Measurements from ENCODE around the gene TUBA3D.
"Not testable (repeated sequence)": the region's sequence is repeated elsewhere in the genome, so short reads cannot be mapped to it uniquely, and the experiment has no call there.

The TUBA3D gene

DNA sequence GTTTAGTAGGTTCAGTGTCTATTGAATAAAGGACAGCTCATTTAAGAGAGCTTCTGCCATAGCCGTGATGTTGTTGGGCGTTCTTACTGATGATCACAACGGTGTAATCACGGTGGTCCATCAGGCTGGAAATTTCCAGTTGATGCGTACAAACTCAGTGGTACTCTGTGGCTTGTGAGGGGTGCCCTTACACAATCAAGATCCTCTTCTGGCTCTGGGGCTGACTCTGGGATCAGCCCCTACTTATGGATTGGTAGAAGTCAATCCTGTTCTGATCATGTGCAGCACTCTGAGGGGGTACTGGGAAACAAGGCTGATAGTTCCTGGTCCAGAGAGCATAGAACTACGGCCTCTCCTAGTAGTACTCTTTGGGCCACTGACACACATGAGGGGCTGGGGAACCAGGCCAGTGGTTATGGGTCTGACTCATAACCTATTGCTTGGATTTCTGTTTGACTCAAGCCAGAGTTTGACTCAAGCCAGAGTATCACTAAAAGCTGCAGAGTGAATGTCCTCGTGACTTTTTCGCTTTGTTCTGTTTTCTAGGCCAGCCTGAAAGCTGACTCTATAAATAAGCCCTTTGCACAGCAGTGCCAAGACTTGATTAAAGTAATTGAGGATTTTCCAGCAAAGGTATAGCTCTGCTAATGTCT, 22.5 kb downstream of the TUBA3D start:
- not testable (repeated sequence) for H3K9me3 ChIP-seq (ENCODE audit: control insufficient read depth in 2 of 2, low read length in 2 of 2); H3K9ac ChIP-seq (ENCODE audit: low read length in 2 of 2); H3K27me3 ChIP-seq (ENCODE audit: control insufficient read depth in 1 of 2, insufficient read depth in 2 of 2, low read length in 2 of 2); H3K27ac ChIP-seq (ENCODE audit: low read length); H3K4me3 ChIP-seq (ENCODE audit: low read length in 2 of 2)
- Histone ChIP-seq H3K4me1 (ENCODE audit: control insufficient read depth, insufficient read depth, low read length) (peaks cover 11% of the 10 kb centered on the region), H3K36me3 (ENCODE audit: control insufficient read depth in 2 of 2, insufficient read depth in 2 of 2, low read length in 2 of 2) (peaks cover 9 to 14% of the 10 kb centered on the region in 2 donors)

DNA sequence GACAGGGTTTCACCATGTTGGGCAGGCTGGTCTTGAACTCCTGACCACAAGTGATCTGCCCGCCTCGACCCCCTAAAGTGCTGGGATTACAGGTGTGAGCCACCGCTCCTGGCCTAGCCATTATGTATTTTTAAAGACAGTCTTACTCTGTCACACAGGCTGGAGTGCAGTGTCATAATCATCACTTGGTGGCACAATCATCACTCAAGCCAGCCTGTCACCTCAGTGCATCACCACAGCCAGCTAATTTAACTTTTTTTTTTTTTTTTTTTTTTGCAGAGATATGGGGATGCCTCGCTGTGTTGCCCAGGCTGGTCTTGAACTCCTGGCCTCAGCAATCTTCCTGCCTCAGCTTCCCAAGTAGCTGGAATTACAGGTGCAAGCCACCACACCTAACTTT, 27.7 kb downstream of the TUBA3D start:
- not testable (repeated sequence) for H3K4me1 ChIP-seq (ENCODE audit: control insufficient read depth, insufficient read depth, low read length); H3K9ac ChIP-seq (ENCODE audit: low read length in 2 of 2); H3K27me3 ChIP-seq (ENCODE audit: control insufficient read depth in 1 of 2, insufficient read depth in 2 of 2, low read length in 2 of 2); H3K9me3 ChIP-seq (ENCODE audit: control insufficient read depth in 2 of 2, low read length in 2 of 2); H3K4me3 ChIP-seq (ENCODE audit: low read length in 2 of 2); H3K27ac ChIP-seq (ENCODE audit: low read length)
- H3K36me3 ChIP-seq (ENCODE audit: control insufficient read depth in 2 of 2, insufficient read depth in 2 of 2, low read length in 2 of 2): peaks cover 28 to 40% of the 10 kb centered on the region in 2 donors

DNA sequence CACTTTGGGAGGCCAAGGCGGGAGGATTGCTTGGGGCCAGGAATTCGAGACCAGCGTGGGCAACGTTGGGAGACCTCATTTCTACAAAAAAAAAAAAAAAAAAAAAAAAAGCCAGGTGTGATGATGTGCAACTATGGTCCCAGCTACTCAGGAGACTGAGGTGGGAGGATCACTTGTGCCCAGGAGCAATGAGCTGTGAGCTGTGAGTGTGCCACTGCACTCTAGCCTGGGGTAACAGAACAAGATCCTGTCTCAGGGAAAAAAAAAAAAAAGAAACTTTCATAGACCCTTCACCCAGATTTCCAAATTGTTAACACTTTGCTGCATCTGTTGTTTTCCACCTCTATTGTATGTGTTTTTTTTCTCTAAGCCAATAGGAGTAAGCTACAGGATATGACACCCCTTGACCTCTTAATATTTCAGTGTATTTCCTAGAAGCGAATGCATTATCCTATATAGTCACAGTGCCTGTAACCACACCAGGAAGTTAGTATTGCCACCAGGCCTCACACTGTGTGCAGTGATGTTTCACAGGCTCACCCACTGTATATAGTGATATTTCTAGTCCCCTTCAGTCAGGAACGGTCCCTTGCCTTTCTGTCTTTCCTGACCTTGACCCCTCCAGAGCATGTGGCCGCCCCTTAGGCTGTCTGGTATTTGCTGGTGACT, 28.3 kb downstream of the TUBA3D start:
- H3K27ac ChIP-seq (ENCODE audit: low read length); H3K9ac ChIP-seq (ENCODE audit: low read length in 2 of 2); H3K27me3 ChIP-seq (ENCODE audit: control insufficient read depth in 1 of 2, insufficient read depth in 2 of 2, low read length in 2 of 2); H3K4me3 ChIP-seq (ENCODE audit: low read length in 2 of 2); H3K9me3 ChIP-seq (ENCODE audit: control insufficient read depth in 2 of 2, low read length in 2 of 2); H3K4me1 ChIP-seq (ENCODE audit: control insufficient read depth, insufficient read depth, low read length): not testable (repeated sequence)
- peaks cover 33 to 46% of the 10 kb centered on the region in 2 donors for H3K36me3 ChIP-seq (ENCODE audit: control insufficient read depth in 2 of 2, insufficient read depth in 2 of 2, low read length in 2 of 2)

DNA sequence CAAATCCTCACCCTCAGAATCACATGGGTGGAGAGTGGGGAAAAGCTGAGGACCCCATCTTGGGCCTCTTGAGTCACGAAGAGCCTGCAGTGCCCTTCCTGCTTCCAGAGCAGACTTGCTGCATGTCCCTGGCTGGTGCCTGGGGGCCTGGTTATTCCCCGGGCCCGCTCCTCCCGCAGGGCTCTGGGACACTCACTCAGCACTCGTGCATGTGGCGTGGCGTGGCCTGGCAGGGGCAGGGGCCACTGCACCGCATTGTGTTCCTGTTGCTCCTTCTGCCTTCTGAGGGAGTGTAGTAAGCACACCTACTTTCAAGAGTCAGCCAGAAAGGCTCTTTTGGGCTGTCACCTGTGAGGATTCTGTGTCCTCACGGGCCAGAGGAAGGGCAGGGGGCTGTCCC, 33.7 kb downstream of the TUBA3D start:
- no peak overlapping the region for H3K27ac ChIP-seq (ENCODE audit: low read length)
- no peak overlapping the region for H3K4me3 ChIP-seq (ENCODE audit: low read length in 2 of 2)
- H3K9me3 ChIP-seq (ENCODE audit: control insufficient read depth in 2 of 2, low read length in 2 of 2): no peaks in the 10 kb centered on the region
- peaks cover 24 to 33% of the 10 kb centered on the region in 2 donors for H3K36me3 ChIP-seq (ENCODE audit: control insufficient read depth in 2 of 2, insufficient read depth in 2 of 2, low read length in 2 of 2)
- H3K27me3 ChIP-seq (ENCODE audit: control insufficient read depth in 1 of 2, insufficient read depth in 2 of 2, low read length in 2 of 2): no peaks in the 10 kb centered on the region
- no peaks in the 10 kb centered on the region for H3K4me1 ChIP-seq (ENCODE audit: control insufficient read depth, insufficient read depth, low read length)
- no peak overlapping the region for H3K9ac ChIP-seq (ENCODE audit: low read length in 2 of 2)

DNA sequence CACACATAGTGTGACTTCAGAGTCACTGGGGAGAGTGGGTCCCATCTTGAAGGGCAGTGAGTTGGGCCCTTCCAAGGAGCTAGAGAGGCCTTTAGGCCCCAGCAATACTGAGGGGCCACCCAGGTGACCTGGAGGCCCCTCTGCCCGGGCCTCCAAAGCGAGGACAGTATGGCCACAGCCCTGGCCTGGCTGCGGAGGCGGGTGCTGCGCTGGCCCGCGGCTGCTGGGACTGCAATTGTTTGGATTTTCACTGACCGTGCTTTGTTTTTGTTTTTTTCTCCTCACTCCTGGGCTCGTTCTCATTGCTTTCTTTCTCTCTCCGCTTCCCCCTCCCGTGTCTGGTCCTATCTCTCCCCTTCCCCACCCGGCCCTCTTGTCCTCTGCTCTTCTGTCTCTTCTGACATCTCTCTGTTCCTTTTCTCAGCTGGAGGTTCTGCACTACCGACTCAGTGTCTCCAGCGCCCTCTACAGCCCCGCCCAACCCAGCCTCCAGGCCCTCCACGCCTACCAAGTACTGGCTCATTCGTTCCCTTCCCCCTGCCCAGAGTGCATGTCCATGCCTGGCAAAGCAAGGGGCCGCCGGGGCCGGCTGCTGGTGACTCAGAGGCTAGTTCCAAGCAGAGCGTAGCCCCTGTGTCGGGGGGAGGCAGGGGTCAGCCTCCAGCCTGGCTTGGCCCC, 35.5 kb downstream of the TUBA3D start:
- not testable (repeated sequence) for H3K9me3 ChIP-seq (ENCODE audit: control insufficient read depth in 2 of 2, low read length in 2 of 2); H3K9ac ChIP-seq (ENCODE audit: low read length in 2 of 2); H3K27me3 ChIP-seq (ENCODE audit: control insufficient read depth in 1 of 2, insufficient read depth in 2 of 2, low read length in 2 of 2); H3K27ac ChIP-seq (ENCODE audit: low read length); H3K4me3 ChIP-seq (ENCODE audit: low read length in 2 of 2); H3K4me1 ChIP-seq (ENCODE audit: control insufficient read depth, insufficient read depth, low read length)
- H3K36me3 ChIP-seq (ENCODE audit: control insufficient read depth in 2 of 2, insufficient read depth in 2 of 2, low read length in 2 of 2): peaks cover 21 to 26% of the 10 kb centered on the region in 2 donors

DNA sequence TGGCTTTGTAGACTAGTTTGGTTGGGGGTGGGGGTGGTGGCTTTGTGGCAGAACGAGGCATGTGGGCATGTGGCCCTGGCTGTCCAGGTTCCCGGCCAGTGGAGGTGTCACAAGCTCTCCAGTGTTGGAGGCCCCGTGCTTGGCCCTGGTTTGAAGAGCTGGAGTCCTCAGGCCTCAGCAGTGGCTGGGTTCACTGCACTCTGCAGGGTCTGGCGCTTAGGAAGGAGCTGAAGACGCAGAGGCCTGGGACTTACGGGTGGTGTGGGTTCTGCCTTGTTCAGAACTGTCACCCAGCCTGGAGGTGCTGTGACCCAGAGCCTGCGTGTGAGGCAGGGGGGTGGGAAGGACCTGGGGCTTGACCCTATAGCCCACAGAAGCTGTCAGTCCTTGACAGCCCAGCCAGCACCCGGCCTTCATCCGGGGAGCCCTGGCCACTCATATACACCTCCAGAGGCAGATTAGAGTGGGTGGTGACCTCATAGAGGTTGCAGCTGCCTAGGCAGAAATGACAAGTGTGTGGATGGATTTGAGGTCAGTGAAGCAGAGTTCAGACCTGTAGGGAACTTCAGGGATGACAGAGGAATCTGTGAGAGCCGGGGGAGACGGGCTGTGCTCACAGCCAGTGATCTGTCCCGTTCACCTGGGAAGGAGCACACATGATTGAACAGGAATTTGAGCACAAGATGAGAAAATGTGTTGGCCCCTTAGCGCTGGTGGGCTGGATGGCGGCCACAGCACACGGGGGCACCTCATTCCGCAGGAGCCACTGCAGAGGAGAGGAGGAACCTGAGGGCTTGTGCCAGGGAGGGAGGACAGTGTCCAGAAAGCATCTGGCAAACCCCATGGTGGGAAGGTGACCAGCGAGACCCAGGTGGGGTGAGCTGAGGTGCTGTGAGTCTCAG, 36.3 kb downstream of the TUBA3D start:
- peaks cover 17 to 20% of the 10 kb centered on the region in 2 donors for H3K36me3 ChIP-seq (ENCODE audit: control insufficient read depth in 2 of 2, insufficient read depth in 2 of 2, low read length in 2 of 2)
- H3K4me1 ChIP-seq (ENCODE audit: control insufficient read depth, insufficient read depth, low read length); H3K27ac ChIP-seq (ENCODE audit: low read length); H3K4me3 ChIP-seq (ENCODE audit: low read length in 2 of 2); H3K9me3 ChIP-seq (ENCODE audit: control insufficient read depth in 2 of 2, low read length in 2 of 2); H3K9ac ChIP-seq (ENCODE audit: low read length in 2 of 2); H3K27me3 ChIP-seq (ENCODE audit: control insufficient read depth in 1 of 2, insufficient read depth in 2 of 2, low read length in 2 of 2): not testable (repeated sequence)

DNA sequence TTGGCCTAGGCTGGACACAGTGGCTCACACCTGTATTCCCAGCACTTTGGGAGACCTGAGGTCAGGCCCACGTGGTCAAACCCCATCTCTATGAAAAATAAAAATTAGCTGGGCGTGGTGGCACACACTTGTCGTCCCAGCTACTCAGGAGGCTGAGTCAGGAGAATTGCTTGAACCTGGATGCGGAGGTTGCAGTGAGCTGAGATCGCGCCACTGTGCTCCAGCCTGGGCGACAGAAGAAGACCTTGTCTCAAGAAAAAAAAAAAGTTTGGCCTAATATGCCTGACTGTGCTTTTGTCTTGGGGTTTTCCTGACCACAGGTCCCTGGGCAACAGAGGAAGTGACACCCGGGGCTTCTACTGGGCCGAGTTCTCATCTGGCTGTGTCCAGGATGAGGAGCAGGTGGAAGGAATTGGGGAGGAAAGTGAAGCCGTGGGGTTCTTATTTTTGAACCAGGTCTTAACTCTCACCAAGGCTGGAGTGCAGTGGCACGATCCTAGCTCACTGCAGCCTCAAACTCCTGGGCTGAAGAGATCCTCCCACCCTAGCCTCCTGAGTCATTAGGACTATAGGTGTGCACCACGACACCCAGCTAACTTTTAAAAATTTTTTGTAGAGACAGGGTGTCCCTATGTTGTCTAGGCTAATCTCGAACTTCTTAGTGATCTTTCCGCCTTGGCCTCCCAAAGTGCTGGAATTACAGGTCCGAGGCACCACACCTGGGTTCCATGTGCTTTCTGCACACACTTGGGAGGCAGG, 38.7 kb downstream of the TUBA3D start:
- peaks cover 6 to 13% of the 10 kb centered on the region in 2 donors for H3K36me3 ChIP-seq (ENCODE audit: control insufficient read depth in 2 of 2, insufficient read depth in 2 of 2, low read length in 2 of 2)
- not testable (repeated sequence) for H3K4me3 ChIP-seq (ENCODE audit: low read length in 2 of 2); H3K27me3 ChIP-seq (ENCODE audit: control insufficient read depth in 1 of 2, insufficient read depth in 2 of 2, low read length in 2 of 2)

DNA sequence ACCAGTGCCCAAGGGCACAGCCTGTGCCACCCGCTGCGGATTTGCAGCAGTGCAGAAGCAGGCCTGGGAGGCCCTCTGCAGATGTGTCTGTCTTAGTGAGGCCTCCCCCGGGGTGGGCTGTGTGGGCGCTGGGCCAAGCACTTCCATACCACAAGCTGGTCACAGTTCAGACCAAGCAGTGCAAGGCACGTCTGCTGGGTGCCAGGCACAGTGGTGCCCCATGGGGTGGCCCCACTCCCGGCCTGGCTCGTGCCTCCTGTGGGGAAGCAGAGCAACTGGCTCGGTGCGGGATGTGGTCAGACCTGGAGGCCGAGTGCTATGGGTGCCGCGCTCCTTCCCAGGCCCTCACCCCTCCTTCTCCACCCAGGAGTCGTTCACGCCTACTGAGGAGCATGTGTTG, 39.3 kb downstream of the TUBA3D start:
- H3K4me1 ChIP-seq (ENCODE audit: control insufficient read depth, insufficient read depth, low read length); H3K9ac ChIP-seq (ENCODE audit: low read length in 2 of 2); H3K4me3 ChIP-seq (ENCODE audit: low read length in 2 of 2); H3K27me3 ChIP-seq (ENCODE audit: control insufficient read depth in 1 of 2, insufficient read depth in 2 of 2, low read length in 2 of 2); H3K9me3 ChIP-seq (ENCODE audit: control insufficient read depth in 2 of 2, low read length in 2 of 2); H3K27ac ChIP-seq (ENCODE audit: low read length): not testable (repeated sequence)
- H3K36me3 ChIP-seq (ENCODE audit: control insufficient read depth in 2 of 2, insufficient read depth in 2 of 2, low read length in 2 of 2): peaks cover 5 to 12% of the 10 kb centered on the region in 2 donors

More for the DNA sequence above, 38.7 kb downstream of the TUBA3D start:
- H3K9me3 ChIP-seq (ENCODE audit: control insufficient read depth in 2 of 2, low read length in 2 of 2); H3K9ac ChIP-seq (ENCODE audit: low read length in 2 of 2); H3K27ac ChIP-seq (ENCODE audit: low read length); H3K4me1 ChIP-seq (ENCODE audit: control insufficient read depth, insufficient read depth, low read length): not testable (repeated sequence)

DNA sequence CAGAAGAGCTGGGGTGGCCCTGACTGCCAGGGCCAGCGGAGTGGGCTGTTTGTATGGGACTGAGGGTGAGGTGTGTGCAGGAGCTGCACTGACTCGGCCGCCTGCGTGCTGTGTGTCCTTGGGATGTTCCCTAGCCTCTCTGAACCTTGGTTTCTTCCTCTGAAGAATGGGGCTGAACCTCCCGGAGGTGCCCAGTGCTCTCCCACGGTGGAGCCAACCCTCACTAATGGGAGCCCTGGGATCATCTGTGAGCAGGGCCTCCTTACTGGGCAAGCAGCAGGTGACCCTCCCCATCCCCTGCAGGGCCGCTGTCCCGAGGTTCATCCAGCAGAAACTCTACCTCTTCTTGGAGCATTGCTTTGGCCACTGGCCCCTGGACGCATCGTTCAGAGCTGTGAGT, 40.1 kb downstream of the TUBA3D start:
- no peak overlapping the region for H3K4me3 ChIP-seq (ENCODE audit: low read length in 2 of 2)
- H3K27me3 ChIP-seq (ENCODE audit: control insufficient read depth in 1 of 2, insufficient read depth in 2 of 2, low read length in 2 of 2): no peaks in the 10 kb centered on the region
- no peak overlapping the region for H3K9ac ChIP-seq (ENCODE audit: low read length in 2 of 2)
- H3K4me1 ChIP-seq (ENCODE audit: control insufficient read depth, insufficient read depth, low read length): no peaks in the 10 kb centered on the region
- H3K9me3 ChIP-seq (ENCODE audit: control insufficient read depth in 2 of 2, low read length in 2 of 2): no peaks in the 10 kb centered on the region
- peaks cover 5 to 15% of the 10 kb centered on the region in 2 donors for H3K36me3 ChIP-seq (ENCODE audit: control insufficient read depth in 2 of 2, insufficient read depth in 2 of 2, low read length in 2 of 2)
- H3K27ac ChIP-seq (ENCODE audit: low read length): no peak overlapping the region

DNA sequence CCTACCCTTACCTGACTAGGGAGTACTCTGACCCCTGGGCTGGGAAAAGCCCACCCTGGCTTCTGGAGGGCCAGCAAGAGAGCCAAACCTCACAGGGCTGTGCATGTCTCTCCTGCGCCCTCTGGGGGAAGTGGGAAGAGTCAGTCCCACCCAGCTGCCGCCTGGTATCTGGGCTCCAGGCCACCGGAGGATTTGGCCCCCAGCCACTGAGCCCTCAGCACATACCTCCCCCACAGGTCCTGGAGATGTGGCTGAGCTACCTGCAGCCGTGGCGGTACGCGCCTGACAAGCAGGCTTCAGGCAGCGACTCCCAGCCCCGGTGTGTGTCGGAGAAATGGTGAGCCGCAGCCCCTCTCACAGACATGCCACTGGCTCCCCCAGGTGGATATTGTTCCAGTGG, 40.7 kb downstream of the TUBA3D start:
- peaks cover 5 to 15% of the 10 kb centered on the region in 2 donors for H3K36me3 ChIP-seq (ENCODE audit: control insufficient read depth in 2 of 2, insufficient read depth in 2 of 2, low read length in 2 of 2)
- H3K9ac ChIP-seq (ENCODE audit: low read length in 2 of 2); H3K4me3 ChIP-seq (ENCODE audit: low read length in 2 of 2); H3K27ac ChIP-seq (ENCODE audit: low read length); H3K27me3 ChIP-seq (ENCODE audit: control insufficient read depth in 1 of 2, insufficient read depth in 2 of 2, low read length in 2 of 2); H3K4me1 ChIP-seq (ENCODE audit: control insufficient read depth, insufficient read depth, low read length); H3K9me3 ChIP-seq (ENCODE audit: control insufficient read depth in 2 of 2, low read length in 2 of 2): not testable (repeated sequence)
